SK-N-SH treated with all-trans-retinoic acid at 6 μM for 48 hours (cell line): Measurements from ENCODE around the gene MMP20.

ENCODE experiments used
- ATAC-seq: fragments of 200-7000 bp; cut with Tn5 transposase; 3 replicates; pipeline ENCODE4 v1.9.1; 2020; ENCODE audit warnings: mild to moderate bottlenecking, moderate library complexity
- ARNTL ChIP-seq: fragments of 450-650 bp; formaldehyde crosslinking; IDR thresholded peaks from 2 replicates; pipeline ENCODE4 v1.5.0; 2020; ENCODE audit warnings: low read depth, mild to moderate bottlenecking, moderate library complexity, borderline replicate concordance
- BACH2 ChIP-seq: fragments of 250-450 bp; sonication (Bioruptor Pico); IDR thresholded peaks from 2 replicates; pipeline ENCODE4 v1.9.0; 2021; ENCODE audit warnings: mild to moderate bottlenecking, borderline replicate concordance
- CSDC2 ChIP-seq: fragments of 250-450 bp; sonication (Bioruptor Pico); IDR thresholded peaks from 2 replicates; pipeline ENCODE4 v1.5.0; 2020; ENCODE audit warnings: mild to moderate bottlenecking, moderate library complexity
- ESRRG ChIP-seq: fragments of 250-450 bp; sonication (Bioruptor Pico); IDR thresholded peaks from 2 replicates; pipeline ENCODE4 v1.6.1; 2021; ENCODE audit warnings: mild to moderate bottlenecking
- ISL1 ChIP-seq: fragments of 250-450 bp; sonication (Bioruptor Pico); IDR thresholded peaks from 2 replicates; pipeline ENCODE4 v2.1.2; 2022; ENCODE audit warnings: mild to moderate bottlenecking, moderate library complexity
- OSR1 ChIP-seq: fragments of 250-450 bp; sonication (Bioruptor Pico); IDR thresholded peaks from 2 replicates; pipeline ENCODE4 v1.8.0; 2022; ENCODE audit warnings: moderate library complexity, mild to moderate bottlenecking, inconsistent platforms
- PPARA ChIP-seq: fragments of 250-450 bp; sonication (Bioruptor Pico); IDR thresholded peaks from 2 replicates; pipeline ENCODE4 v1.5.0; 2020; ENCODE audit warnings: mild to moderate bottlenecking, borderline replicate concordance
- SNAI2 ChIP-seq: fragments of 250-450 bp; sonication (Bioruptor Pico); IDR thresholded peaks from 2 replicates; pipeline ENCODE4 v1.5.0; 2020; ENCODE audit warnings: mild to moderate bottlenecking, moderate library complexity
- TCF4 ChIP-seq: fragments of 250-450 bp; sonication (Bioruptor Pico); IDR thresholded peaks from 2 replicates; pipeline ENCODE4 v1.8.0; 2021; ENCODE audit warnings: mild to moderate bottlenecking, moderate library complexity, borderline replicate concordance
- TOX ChIP-seq: fragments of 250-450 bp; sonication (Bioruptor Pico); IDR thresholded peaks from 2 replicates; pipeline ENCODE4 v1.8.0; 2021; ENCODE audit warnings: mild to moderate bottlenecking, moderate library complexity, borderline replicate concordance
- ZC3H10 ChIP-seq: fragments of 250-450 bp; sonication (Bioruptor Pico); IDR thresholded peaks from 2 replicates; pipeline ENCODE4 v1.5.1; 2021; ENCODE audit warnings: mild to moderate bottlenecking, moderate library complexity
- ZFP3 ChIP-seq: fragments of 250-450 bp; sonication (Bioruptor Pico); IDR thresholded peaks from 2 replicates; pipeline ENCODE4 v1.5.0; 2020; ENCODE audit warnings: mild to moderate bottlenecking, moderate library complexity
- ZFP30 ChIP-seq: fragments of 450-650 bp; formaldehyde crosslinking; IDR thresholded peaks from 2 replicates; pipeline ENCODE4 v1.5.0; 2022; ENCODE audit warnings: mild to moderate bottlenecking, moderate library complexity
- ZNF565 ChIP-seq: fragments of 450-650 bp; formaldehyde crosslinking; conservative IDR thresholded peaks from 2 replicates; pipeline ENCODE4 v1.5.0; 2020; ENCODE audit warnings: low read depth, mild to moderate bottlenecking, moderate library complexity
- ZNF70 ChIP-seq: fragments of 450-650 bp; formaldehyde crosslinking; IDR thresholded peaks from 2 replicates; pipeline ENCODE4 v1.5.0; 2020; ENCODE audit warnings: mild to moderate bottlenecking, moderate library complexity
- ZNF8 ChIP-seq: fragments of 450-650 bp; formaldehyde crosslinking; IDR thresholded peaks from 2 replicates; pipeline ENCODE4 v1.5.0; 2020; ENCODE audit warnings: mild to moderate bottlenecking, moderate library complexity
- TF ChIP-seq, protein P1 (sequence below): fragments of 250-450 bp; sonication (Bioruptor Pico); IDR thresholded peaks from 2 replicates; pipeline ENCODE4 v1.5.1; 2021; ENCODE audit warnings: mild to moderate bottlenecking, moderate library complexity
- TF ChIP-seq, protein P2 (sequence below): fragments of 250-450 bp; sonication (Bioruptor Pico); IDR thresholded peaks from 2 replicates; pipeline ENCODE4 v1.5.1; 2020; ENCODE audit warnings: low read depth, mild to moderate bottlenecking, moderate library complexity
- TF ChIP-seq, protein P3 (sequence below): fragments of 250-450 bp; sonication (Bioruptor Pico); IDR thresholded peaks from 2 replicates; pipeline ENCODE4 v1.8.0; 2021; ENCODE audit warnings: low read depth, mild to moderate bottlenecking, moderate library complexity, borderline replicate concordance
- TF ChIP-seq, protein P4 (sequence below): fragments of 250-450 bp; sonication (Bioruptor Pico); IDR thresholded peaks from 2 replicates; pipeline ENCODE4 v1.8.0; 2020; ENCODE audit warnings: mild to moderate bottlenecking, moderate library complexity, borderline replicate concordance
- TF ChIP-seq, protein P5 (sequence below): fragments of 250-450 bp; sonication (Bioruptor Pico); IDR thresholded peaks from 2 replicates; pipeline ENCODE4 v1.5.0; 2020; ENCODE audit warnings: mild to moderate bottlenecking, moderate library complexity

MMP20 gene

DNA sequence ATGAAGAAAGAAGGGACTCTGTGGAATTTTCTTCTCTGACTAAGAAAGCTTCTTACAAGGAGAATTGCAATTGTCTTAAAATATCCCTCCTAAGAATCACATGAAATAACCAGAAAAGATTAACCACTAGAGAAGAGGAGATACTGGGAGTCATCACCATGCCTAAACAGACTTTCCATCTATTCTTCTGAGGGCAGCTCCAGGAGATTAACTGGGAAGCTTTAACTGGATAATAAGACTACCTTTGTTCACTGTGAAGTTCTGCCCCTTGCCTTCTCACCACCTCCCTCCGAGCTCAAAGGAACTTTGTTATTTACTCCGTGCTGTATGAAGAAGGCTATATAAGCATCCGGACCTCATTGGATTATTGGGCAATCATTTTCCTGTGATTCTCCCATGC lies 70.0 kb downstream of the MMP20 start (continued):
- TF ChIP-seq BACH2 (CRISPR knock-in tag) (no peak), ZFP30 (CRISPR knock-in tag) (no peak), TOX (no peak), ARNTL (no peak), ZNF565 (CRISPR knock-in tag) (no peak), ZFP3 (no peak), ZC3H10 (CRISPR knock-in tag) (no peak), ZNF8 (CRISPR knock-in tag) (no peak), CSDC2 (CRISPR knock-in tag) (no peak), SNAI2 (CRISPR knock-in tag) (no peak), TCF4 (CRISPR knock-in tag) (no peak)
- TF ChIP-seq, protein P1, sequence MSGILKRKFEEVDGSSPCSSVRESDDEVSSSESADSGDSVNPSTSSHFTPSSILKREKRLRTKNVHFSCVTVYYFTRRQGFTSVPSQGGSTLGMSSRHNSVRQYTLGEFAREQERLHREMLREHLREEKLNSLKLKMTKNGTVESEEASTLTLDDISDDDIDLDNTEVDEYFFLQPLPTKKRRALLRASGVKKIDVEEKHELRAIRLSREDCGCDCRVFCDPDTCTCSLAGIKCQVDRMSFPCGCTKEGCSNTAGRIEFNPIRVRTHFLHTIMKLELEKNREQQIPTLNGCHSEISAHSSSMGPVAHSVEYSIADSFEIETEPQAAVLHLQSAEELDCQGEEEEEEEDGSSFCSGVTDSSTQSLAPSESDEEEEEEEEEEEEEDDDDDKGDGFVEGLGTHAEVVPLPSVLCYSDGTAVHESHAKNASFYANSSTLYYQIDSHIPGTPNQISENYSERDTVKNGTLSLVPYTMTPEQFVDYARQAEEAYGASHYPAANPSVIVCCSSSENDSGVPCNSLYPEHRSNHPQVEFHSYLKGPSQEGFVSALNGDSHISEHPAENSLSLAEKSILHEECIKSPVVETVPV (CRISPR knock-in tag): no peak

DNA sequence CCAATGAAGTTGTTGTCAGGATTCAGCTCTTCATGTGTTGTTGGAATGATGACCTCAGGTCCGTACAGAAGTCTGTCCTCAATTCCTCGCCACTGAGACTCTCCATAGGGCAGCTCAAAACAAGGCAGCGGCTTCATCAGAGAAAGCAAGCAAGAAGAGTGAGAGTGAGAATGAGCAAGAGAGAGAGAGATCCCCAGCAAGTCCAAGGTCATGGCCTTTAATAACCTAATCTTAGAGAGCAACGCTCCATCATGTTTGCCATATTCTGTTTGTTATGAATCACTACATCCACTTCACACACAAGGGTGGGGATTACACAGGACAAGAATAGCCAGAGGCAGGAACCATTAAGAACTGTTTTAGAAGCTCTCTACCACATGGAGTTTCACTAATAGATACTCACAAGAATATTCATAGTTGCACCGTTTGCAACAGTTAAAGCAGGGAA lies 71.3 kb downstream of the MMP20 start:
- no peak for TF ChIP-seq ZNF565 (CRISPR knock-in tag)
- TF ChIP-seq, protein P2, sequence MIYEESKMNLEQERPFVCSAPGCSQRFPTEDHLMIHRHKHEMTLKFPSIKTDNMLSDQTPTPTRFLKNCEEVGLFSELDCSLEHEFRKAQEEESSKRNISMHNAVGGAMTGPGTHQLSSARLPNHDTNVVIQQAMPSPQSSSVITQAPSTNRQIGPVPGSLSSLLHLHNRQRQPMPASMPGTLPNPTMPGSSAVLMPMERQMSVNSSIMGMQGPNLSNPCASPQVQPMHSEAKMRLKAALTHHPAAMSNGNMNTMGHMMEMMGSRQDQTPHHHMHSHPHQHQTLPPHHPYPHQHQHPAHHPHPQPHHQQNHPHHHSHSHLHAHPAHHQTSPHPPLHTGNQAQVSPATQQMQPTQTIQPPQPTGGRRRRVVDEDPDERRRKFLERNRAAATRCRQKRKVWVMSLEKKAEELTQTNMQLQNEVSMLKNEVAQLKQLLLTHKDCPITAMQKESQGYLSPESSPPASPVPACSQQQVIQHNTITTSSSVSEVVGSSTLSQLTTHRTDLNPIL (CRISPR knock-in tag): no peak
- TF ChIP-seq, protein P3, sequence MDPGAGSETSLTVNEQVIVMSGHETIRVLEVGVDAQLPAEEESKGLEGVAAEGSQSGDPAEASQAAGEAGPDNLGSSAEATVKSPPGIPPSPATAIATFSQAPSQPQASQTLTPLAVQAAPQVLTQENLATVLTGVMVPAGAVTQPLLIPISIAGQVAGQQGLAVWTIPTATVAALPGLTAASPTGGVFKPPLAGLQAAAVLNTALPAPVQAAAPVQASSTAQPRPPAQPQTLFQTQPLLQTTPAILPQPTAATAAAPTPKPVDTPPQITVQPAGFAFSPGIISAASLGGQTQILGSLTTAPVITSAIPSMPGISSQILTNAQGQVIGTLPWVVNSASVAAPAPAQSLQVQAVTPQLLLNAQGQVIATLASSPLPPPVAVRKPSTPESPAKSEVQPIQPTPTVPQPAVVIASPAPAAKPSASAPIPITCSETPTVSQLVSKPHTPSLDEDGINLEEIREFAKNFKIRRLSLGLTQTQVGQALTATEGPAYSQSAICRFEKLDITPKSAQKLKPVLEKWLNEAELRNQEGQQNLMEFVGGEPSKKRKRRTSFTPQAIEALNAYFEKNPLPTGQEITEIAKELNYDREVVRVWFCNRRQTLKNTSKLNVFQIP (CRISPR knock-in tag): no peak
- TF ChIP-seq, protein P4, sequence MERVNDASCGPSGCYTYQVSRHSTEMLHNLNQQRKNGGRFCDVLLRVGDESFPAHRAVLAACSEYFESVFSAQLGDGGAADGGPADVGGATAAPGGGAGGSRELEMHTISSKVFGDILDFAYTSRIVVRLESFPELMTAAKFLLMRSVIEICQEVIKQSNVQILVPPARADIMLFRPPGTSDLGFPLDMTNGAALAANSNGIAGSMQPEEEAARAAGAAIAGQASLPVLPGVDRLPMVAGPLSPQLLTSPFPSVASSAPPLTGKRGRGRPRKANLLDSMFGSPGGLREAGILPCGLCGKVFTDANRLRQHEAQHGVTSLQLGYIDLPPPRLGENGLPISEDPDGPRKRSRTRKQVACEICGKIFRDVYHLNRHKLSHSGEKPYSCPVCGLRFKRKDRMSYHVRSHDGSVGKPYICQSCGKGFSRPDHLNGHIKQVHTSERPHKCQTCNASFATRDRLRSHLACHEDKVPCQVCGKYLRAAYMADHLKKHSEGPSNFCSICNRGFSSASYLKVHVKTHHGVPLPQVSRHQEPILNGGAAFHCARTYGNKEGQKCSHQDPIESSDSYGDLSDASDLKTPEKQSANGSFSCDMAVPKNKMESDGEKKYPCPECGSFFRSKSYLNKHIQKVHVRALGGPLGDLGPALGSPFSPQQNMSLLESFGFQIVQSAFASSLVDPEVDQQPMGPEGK: no peak

DNA sequence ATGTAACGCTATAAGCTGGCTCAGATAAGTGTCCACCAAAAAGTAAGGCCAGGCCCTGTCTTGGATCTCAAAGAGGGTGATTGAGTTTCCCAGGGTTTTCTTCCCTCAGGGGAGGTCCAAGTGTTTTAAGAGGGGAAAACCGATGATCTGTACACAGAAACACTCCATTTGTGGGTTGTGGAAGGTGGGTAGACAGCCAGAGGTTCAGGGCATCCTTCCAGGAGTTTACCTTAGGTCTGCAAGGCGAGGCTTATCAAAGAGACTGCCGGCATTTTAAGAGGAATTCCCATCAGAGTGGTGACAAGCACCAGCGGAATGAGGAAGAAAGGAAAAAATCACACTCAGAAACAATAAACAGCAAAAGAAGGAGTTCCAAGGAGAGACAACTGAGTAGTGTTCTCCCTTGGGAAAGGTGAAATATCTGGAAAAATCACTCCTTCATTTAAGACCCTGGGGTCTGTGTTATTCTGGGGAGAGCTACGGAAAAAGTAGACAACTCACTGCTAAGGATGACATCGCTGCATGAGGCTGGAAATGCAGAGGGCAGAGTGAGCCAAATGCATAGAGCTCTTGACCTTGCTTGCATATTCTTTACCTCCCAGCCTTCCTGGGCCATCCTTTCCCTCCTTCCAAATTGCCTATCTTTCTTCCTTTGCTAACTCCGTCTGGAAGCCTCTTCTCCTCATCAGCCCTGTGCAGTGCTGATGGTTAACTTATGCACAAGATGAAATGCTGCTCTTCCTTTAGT lies 72.5 kb downstream of the MMP20 start:
- ATAC-seq: no peak; the same call in 2 of the 3 replicates
- TF ChIP-seq ESRRG (no peak), ZNF565 (CRISPR knock-in tag) (no peak), ZC3H10 (CRISPR knock-in tag) (no peak), TCF4 (CRISPR knock-in tag) (no peak), ZNF70 (CRISPR knock-in tag) (no peak), CSDC2 (CRISPR knock-in tag) (no peak), ZFP3 (no peak), BACH2 (CRISPR knock-in tag) (no peak), ISL1 (no peak), PPARA (no peak), TOX (no peak), OSR1 (no peak)
- TF ChIP-seq, protein P1 (CRISPR knock-in tag): no peak
- TF ChIP-seq, protein P4: no peak
- TF ChIP-seq, protein P5, sequence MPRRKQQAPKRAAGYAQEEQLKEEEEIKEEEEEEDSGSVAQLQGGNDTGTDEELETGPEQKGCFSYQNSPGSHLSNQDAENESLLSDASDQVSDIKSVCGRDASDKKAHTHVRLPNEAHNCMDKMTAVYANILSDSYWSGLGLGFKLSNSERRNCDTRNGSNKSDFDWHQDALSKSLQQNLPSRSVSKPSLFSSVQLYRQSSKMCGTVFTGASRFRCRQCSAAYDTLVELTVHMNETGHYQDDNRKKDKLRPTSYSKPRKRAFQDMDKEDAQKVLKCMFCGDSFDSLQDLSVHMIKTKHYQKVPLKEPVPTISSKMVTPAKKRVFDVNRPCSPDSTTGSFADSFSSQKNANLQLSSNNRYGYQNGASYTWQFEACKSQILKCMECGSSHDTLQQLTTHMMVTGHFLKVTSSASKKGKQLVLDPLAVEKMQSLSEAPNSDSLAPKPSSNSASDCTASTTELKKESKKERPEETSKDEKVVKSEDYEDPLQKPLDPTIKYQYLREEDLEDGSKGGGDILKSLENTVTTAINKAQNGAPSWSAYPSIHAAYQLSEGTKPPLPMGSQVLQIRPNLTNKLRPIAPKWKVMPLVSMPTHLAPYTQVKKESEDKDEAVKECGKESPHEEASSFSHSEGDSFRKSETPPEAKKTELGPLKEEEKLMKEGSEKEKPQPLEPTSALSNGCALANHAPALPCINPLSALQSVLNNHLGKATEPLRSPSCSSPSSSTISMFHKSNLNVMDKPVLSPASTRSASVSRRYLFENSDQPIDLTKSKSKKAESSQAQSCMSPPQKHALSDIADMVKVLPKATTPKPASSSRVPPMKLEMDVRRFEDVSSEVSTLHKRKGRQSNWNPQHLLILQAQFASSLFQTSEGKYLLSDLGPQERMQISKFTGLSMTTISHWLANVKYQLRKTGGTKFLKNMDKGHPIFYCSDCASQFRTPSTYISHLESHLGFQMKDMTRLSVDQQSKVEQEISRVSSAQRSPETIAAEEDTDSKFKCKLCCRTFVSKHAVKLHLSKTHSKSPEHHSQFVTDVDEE (CRISPR knock-in tag): no peak
- TF ChIP-seq, all 23 proteins: peak for 0

More for the DNA sequence above, 71.3 kb downstream of the MMP20 start:
- no peak for ATAC-seq
